Activated T-helper 1 cell treated with anti-CD3 and anti-CD28 coated beads, Interleukin-2, amount 50 U/mL, for 16 hours (primary cell): ENCODE results near the gene F2RL2.
"Not testable (repeated sequence)": the region's sequence is repeated elsewhere in the genome, so short reads cannot be mapped to it uniquely, and the experiment has no call there.

ENCODE experiments used
- DNase-seq, 2 donors: peaks; one replicate each; pipeline ENCODE4 v3.0.0-alpha.2; 2020; ENCODE audit warnings: low read depth in 1 of 2, low spot score in 1 of 2

F2RL2 gene

GRCh38 chr5:76622076-76622475, 1.1 kb downstream of the F2RL2 start:
- no peak for DNase-seq

GRCh38 chr5:76620166-76620565, 3.0 kb downstream of the F2RL2 start:
- no peak for DNase-seq

GRCh38 chr5:76617675-76618074, 5.5 kb downstream of the F2RL2 start:
- no peak for DNase-seq

- no peak for DNase-seq
These were observed 6.0 kb downstream of the F2RL2 start for GRCh38 chr5:76617229-76617628.

GRCh38 chr5:76616206-76616605, 7.0 kb downstream of the F2RL2 start:
- DNase-seq = no peak

GRCh38 chr5:76615759-76616158, 7.4 kb downstream of the F2RL2 start:
- DNase-seq = no peak

GRCh38 chr5:76612942-76613341, 10.3 kb downstream of the F2RL2 start:
- no peak for DNase-seq

GRCh38 chr5:76610196-76610595, 13.0 kb downstream of the F2RL2 start:
- DNase-seq = no peak

GRCh38 chr5:76608833-76609232, 14.4 kb downstream of the F2RL2 start:
- DNase-seq = no peak

GRCh38 chr5:76607353-76607871, 15.8 kb downstream of the F2RL2 start:
- no peak for DNase-seq

GRCh38 chr5:76606701-76607100, 16.5 kb downstream of the F2RL2 start:
- DNase-seq = no peak

GRCh38 chr5:76604838-76605237, 18.4 kb downstream of the F2RL2 start:
- DNase-seq = no peak

GRCh38 chr5:76603991-76604390, 19.2 kb downstream of the F2RL2 start:
- not testable (repeated sequence) for DNase-seq

- DNase-seq = no peak
These were observed 21.0 kb downstream of the F2RL2 start for GRCh38 chr5:76602094-76602726.

- DNase-seq = no peak
These were observed 21.7 kb downstream of the F2RL2 start for GRCh38 chr5:76601470-76601869.

GRCh38 chr5:76600716-76601115, 22.5 kb downstream of the F2RL2 start:
- DNase-seq = no peak

GRCh38 chr5:76598531-76598930, 24.7 kb downstream of the F2RL2 start:
- no peak for DNase-seq

- no peak for DNase-seq
These were observed 27.3 kb downstream of the F2RL2 start for GRCh38 chr5:76595755-76596481.

GRCh38 chr5:76594107-76594506, 29.1 kb downstream of the F2RL2 start:
- no peak for DNase-seq

- no peak for DNase-seq
These were observed 30.5 kb downstream of the F2RL2 start for GRCh38 chr5:76592692-76593091.

GRCh38 chr5:76591366-76591765, 31.8 kb downstream of the F2RL2 start:
- no peak for DNase-seq

- no peak for DNase-seq
These were observed 33.2 kb downstream of the F2RL2 start for GRCh38 chr5:76590027-76590426.

- DNase-seq = no peak
These were observed 36.7 kb downstream of the F2RL2 start for GRCh38 chr5:76586531-76586930.
